Measurements from ENCODE around the gene ADGRA1.
A peak's percentile ranks its signal among the peaks of the same experiment; 100 is the strongest.
"Not testable (repeated sequence)": the region's sequence is repeated elsewhere in the genome, so short reads cannot be mapped to it uniquely, and the experiment has no call there.

ADGRA1 gene

DNA sequence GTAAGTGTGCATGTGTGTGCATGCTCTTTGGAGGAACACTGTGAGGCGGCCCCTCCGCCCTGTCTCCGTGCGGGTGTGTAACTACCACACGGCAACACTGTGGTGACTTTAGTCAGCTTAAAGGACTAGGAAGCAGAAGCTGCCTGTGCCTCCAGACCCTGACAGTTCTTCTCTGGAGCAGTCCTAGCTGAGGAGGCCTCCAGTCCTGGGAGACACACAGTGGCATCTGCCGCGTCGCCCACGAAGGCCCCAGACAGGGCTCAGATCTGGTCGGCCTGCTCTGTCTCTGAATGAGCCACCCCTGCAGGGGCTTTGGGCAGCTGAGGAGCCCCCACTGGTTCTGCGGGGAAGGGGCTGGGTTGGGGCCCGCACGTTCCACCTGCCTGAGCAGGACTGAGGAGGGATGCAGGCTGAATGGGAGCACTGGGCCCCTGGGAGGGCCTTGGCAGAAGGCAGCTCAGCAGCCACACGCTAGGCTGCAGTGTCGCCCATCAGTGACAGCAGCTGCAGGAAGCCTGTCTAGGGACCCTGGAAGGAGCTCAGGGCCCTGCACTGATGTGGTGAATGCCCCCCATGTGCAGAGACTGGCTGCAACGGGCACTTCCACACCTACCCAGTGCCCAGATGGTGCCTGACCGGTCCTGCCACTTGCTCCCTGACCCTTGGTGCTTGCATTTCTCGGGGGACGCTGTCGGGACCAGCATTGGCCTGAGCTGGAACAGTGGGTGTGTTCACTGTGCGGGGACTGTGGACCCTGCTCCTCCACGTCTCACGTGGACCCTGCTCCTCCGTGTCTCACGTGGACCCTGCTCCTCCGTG, 45.0 kb downstream of the ADGRA1 start:
- no peaks in the 10 kb centered on the region for H3K27me3 ChIP-seq (ENCODE audit: insufficient read depth, poor library complexity, severe bottlenecking)
- TF ChIP-seq, protein P1, sequence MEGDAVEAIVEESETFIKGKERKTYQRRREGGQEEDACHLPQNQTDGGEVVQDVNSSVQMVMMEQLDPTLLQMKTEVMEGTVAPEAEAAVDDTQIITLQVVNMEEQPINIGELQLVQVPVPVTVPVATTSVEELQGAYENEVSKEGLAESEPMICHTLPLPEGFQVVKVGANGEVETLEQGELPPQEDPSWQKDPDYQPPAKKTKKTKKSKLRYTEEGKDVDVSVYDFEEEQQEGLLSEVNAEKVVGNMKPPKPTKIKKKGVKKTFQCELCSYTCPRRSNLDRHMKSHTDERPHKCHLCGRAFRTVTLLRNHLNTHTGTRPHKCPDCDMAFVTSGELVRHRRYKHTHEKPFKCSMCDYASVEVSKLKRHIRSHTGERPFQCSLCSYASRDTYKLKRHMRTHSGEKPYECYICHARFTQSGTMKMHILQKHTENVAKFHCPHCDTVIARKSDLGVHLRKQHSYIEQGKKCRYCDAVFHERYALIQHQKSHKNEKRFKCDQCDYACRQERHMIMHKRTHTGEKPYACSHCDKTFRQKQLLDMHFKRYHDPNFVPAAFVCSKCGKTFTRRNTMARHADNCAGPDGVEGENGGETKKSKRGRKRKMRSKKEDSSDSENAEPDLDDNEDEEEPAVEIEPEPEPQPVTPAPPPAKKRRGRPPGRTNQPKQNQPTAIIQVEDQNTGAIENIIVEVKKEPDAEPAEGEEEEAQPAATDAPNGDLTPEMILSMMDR (IDR thresholded peaks at IDR 0.05; ENCODE audit: poor library complexity, severe bottlenecking), result no peak
- no peaks in the 10 kb centered on the region for H3K4me1 ChIP-seq (ENCODE audit: insufficient read depth, poor library complexity, severe bottlenecking)
- H3K36me3 ChIP-seq (ENCODE audit: low read depth), result no peaks in the 10 kb centered on the region
- DNase-seq (ENCODE audit: low spot score), result peak; percentile 38
- H3K27ac ChIP-seq (ENCODE audit: poor library complexity, severe bottlenecking), result no peak overlapping the region
- H3K4me3 ChIP-seq (ENCODE audit: severe bottlenecking), result no peak overlapping the region
- ATAC-seq (ENCODE audit: low read depth), result 0 out of 3 replicates have a peak, but pooled peaks have one; percentile 15
- H3K9me3 ChIP-seq (ENCODE audit: severe bottlenecking), result no peaks in the 10 kb centered on the region

DNA sequence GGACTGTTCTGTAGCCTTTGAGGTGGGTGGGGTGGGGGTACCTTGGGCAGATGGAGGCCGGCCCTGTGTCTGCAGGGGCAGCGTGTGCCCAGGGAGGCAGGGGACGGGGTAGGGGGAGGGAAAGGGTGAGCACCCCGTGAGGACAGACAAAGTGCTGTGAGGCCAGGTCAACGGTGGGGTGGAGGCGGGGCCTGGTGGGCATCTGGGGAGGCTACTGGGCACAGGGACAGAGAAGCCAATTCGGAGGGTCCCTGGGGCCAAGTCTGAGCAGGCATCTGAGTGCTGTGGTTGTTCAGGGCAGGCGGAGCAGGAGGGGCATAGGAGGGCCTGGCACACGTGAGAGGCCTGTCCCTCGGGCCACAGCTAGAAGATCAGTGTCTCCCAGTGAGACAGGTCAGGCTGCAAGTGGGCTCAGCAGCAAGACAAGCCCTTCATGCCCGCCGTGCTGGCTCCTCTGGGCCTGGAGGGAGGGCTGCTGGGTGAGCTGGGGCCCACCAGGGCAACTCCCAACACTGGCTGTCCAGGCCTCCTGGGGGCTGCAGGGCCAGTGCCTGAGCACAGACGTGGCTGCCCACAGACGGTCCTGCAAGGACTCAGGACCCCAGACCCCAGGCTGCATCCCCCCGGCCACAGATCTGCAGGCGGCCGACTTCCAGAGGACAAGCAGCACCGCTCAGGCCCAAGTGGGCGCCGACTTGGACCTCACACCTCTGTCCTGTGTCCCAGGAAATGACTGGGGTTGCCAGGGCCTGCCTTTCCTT, 45.9 kb downstream of the ADGRA1 start:
- Histone ChIP-seq H3K9me3 (ENCODE audit: severe bottlenecking) (no peaks in the 10 kb centered on the region), H3K4me1 (ENCODE audit: insufficient read depth, poor library complexity, severe bottlenecking) (no peaks in the 10 kb centered on the region), H3K27me3 (ENCODE audit: insufficient read depth, poor library complexity, severe bottlenecking) (no peaks in the 10 kb centered on the region), H3K36me3 (ENCODE audit: low read depth) (no peaks in the 10 kb centered on the region), H3K4me3 (ENCODE audit: severe bottlenecking) (no peak overlapping the region), H3K27ac (ENCODE audit: poor library complexity, severe bottlenecking) (no peak overlapping the region)
- ATAC-seq (ENCODE audit: low read depth), result no peak
- DNase-seq (ENCODE audit: low spot score), result peak; percentile 54
- TF ChIP-seq, protein P1 (IDR thresholded peaks at IDR 0.05; ENCODE audit: poor library complexity, severe bottlenecking), result no peak

DNA sequence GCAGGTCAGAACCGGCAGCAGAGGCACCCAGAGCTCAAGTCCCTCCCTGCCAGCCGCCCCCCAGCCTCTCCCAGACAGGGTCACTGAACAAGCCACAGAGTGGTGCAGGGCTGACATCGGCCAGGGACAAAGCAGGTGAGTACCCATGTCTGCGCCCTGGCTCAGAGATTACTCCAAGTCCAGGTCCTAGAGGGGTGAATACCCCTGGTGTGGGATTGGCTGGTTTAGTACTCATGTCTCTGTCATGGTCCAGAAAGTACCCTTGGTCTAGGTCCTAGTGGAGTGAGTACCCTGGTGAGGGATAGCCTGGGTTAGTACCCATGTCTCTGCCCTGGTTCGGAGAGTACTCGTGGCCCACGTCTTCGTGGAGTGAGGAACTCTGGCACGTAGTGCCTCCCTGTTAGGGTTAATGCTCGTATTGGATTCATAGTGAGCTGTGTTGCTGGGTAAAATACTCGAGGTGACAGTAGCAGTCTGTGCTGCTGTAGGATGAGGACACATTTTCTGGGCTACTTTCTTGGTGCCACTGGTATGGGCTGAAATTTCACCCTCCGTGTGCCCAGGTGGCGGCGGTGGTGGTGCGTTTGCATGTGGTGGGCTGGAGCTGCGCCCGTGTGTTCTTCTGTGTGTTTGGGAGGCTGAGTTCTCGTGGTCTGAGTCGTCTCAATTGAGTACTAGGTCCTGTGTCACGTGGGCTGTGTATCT, 46.8 kb downstream of the ADGRA1 start:
- DNase-seq (ENCODE audit: low spot score) (peak; percentile 42), ATAC-seq (ENCODE audit: low read depth) (peak; percentile 41)
- no peak overlapping the region for H3K4me3 ChIP-seq (ENCODE audit: severe bottlenecking)
- TF ChIP-seq, protein P1 (IDR thresholded peaks at IDR 0.05; ENCODE audit: poor library complexity, severe bottlenecking), result no peak
- H3K4me1 ChIP-seq (ENCODE audit: insufficient read depth, poor library complexity, severe bottlenecking), result no peaks in the 10 kb centered on the region
- H3K27me3 ChIP-seq (ENCODE audit: insufficient read depth, poor library complexity, severe bottlenecking), result no peaks in the 10 kb centered on the region
- no peaks in the 10 kb centered on the region for H3K36me3 ChIP-seq (ENCODE audit: low read depth)
- H3K27ac ChIP-seq (ENCODE audit: poor library complexity, severe bottlenecking), result no peak overlapping the region
- no peaks in the 10 kb centered on the region for H3K9me3 ChIP-seq (ENCODE audit: severe bottlenecking)

DNA sequence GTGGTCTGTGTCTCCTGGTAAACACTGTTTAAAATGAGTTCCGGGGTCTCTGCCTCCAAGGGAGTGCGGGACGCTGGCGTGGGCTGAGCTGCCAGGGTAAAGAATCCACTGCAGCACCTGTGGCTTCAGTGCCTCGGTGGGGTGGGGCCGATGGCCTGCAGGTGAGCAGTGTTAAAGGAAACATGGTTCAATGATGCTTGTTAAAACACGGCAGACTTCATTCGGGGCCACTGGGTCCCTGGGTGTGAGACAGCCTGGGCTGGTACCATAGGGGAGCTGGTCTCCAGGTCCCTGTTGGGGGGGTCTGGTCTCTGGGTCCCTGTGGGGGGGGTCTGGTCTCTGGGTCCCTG, 47.4 kb downstream of the ADGRA1 start:
- H3K27me3 ChIP-seq (ENCODE audit: insufficient read depth, poor library complexity, severe bottlenecking), result no peaks in the 10 kb centered on the region
- H3K9me3 ChIP-seq (ENCODE audit: severe bottlenecking), result no peaks in the 10 kb centered on the region
- no peaks in the 10 kb centered on the region for H3K36me3 ChIP-seq (ENCODE audit: low read depth)
- peak; percentile 36; the same call in 2 of the 3 replicates for ATAC-seq (ENCODE audit: low read depth)
- no peak overlapping the region for H3K27ac ChIP-seq (ENCODE audit: poor library complexity, severe bottlenecking)
- peak; percentile 34 for DNase-seq (ENCODE audit: low spot score)
- TF ChIP-seq, protein P1 (IDR thresholded peaks at IDR 0.05; ENCODE audit: poor library complexity, severe bottlenecking), result no peak
- no peak overlapping the region for H3K4me3 ChIP-seq (ENCODE audit: severe bottlenecking)
- no peaks in the 10 kb centered on the region for H3K4me1 ChIP-seq (ENCODE audit: insufficient read depth, poor library complexity, severe bottlenecking)

DNA sequence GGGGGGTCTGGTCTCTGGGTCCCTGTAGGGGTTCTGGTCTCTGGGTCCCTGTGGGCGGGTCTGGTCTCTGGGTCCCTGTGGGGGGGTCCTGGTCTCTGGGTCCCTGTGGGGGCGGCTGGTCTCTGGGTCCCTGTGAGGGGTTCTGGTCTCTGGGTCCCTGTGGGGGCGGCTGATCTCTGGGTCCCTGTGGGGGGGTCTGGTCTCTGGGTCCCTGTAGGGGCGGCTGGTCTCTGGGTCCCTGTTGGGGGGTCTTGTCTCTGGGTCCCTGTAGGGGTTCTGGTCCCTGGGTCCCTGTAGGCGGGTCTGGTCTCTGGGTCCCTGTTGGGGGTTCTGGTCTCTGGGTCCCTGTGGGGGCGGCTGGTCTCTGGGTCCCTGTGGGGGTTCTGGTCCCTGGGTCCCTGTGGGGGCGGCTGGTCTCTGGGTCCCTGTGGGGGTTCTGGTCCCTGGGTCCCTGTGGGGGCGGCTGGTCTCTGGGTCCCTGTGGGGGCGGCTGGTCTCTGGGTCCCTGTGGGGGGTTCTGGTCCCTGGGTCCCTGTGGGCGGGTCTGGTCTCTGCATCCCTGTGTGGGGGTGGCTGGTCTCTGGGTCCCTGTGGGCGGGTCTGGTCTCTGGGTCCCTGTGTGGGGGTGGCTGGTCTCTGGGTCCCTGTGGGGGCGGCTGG, 49.9 kb downstream of the ADGRA1 start:
- H3K9me3 ChIP-seq (ENCODE audit: severe bottlenecking); H3K36me3 ChIP-seq (ENCODE audit: low read depth); H3K4me1 ChIP-seq (ENCODE audit: insufficient read depth, poor library complexity, severe bottlenecking); H3K27ac ChIP-seq (ENCODE audit: poor library complexity, severe bottlenecking); H3K4me3 ChIP-seq (ENCODE audit: severe bottlenecking); H3K27me3 ChIP-seq (ENCODE audit: insufficient read depth, poor library complexity, severe bottlenecking); ATAC-seq (ENCODE audit: low read depth): not testable (repeated sequence)
- DNase-seq (ENCODE audit: low spot score), result peak; percentile 9
